Dedifferentiated amniotic fluid mesenchymal stem cell (primary cell): ENCODE results near the gene DNAJC18.

ENCODE experiments used
- DNase-seq: peaks from one replicate; pipeline ENCODE4 v3.0.0-alpha.2; 2016; ENCODE audit errors: extremely low spot score

DNAJC18 gene

DNA sequence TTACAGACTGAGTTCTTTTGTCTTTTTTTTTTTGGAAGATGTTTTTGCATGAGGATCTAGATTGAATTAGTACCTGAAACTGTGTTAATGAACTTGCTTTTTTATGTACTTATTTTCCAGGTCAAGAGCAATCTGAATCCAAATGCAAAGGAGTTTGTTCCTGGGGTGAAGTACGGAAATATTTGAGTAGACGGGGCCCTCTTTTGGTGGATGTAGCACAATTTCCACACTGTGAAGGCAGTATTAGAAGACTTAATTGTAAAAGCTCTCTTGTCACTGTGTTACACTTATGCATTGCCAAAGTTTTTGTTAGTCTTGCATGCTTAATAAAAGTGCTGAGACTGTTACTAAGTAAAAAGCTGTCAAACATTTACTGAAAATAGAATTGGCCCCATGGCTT is 70.7 kb downstream of the DNAJC18 start:
- DNase-seq = no peak

DNA sequence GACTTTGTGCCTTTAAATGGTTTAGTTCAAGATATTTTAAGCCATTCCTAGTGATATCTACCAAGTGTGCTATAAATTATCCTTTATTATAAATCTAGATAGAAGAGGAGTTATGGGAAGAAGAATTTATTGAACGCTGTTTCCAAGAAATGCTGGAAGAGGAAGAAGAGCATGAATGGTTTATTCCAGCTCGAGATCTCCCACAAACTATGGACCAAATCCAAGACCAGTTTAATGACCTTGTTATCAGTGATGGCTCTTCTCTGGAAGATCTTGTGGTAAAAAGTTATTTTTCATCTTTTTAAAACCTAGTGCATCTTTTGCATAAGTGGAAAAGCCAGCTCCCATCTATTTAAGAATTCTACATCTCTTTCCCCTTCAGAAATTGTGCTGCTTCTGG is 74.9 kb downstream of the DNAJC18 start:
- DNase-seq = no peak

DNA sequence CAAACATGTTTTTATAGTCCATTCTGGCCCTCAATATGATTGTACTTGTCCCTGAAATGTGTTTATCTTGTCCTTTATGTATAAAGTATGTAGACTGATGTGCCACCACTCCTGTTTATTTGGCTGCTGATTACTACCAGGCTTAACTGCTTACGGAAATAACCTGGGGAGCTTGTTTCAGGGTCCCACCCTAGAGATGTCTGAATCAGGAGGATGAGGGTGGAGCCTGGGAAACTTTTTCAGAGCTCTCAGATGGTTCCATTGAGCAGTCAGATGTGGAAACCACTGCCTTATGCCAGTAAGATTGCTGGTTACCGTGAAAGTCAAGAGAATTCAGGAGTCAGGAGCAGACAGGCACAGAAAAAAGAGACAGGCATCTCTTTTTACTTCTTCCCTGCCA is 75.4 kb downstream of the DNAJC18 start:
- no peak for DNase-seq

DNA sequence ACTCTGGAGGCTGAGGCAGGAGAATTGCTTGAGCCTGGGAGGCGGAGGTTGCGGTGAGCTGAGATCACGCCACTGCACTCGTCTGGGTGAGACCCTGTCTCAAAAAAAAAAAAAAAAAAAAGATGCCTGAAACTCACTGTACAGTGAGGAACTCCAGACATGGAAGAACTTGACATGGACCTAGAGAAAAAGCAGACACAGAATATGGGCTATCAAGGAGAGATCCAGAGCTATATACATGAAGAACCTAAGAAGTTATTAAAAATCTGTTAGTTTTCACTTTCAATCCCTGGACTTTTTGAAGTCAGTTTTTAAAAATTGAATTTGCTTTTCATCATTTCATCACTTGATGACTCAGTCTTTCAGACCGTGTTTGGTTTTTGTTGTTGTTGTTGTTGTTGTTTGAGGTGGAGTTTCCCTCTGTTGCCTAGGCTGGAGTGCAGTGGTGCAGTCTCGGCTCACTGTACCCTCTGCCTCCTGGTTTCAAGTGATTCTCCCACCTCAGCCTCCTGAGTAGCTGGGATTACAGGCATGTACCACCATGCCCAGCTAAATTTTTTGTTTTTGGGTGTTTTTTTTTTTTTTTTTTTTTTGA is 77.4 kb downstream of the DNAJC18 start:
- DNase-seq = no peak

DNA sequence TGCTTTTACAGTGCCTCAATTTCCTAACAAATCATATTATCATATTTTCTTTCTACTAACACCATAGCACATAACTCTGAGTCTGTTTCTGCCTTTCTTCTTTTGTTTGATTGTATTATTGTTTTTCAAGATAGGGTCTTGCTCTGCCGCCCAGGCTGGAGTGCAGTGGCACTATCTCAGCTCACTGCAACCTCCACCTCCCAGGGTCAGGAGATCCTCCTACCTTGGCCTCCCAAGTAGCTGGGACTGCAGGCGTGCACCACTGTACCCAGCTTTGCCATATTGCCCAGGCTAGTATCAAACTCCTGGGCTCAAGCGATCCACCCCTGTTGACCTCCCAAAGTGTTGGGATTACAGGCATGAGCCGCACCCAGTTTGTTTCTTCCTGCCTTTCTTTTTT is 78.9 kb downstream of the DNAJC18 start:
- DNase-seq = no peak
